ENCODE measurements around the gene CMAS. TPM values are rescaled to one million over a fixed set of nuclear protein-coding genes. Genes with fewer than 3 reads are reported as not detected.
A peak's percentile ranks its signal among the peaks of the same experiment; 100 is the strongest.
"Not testable (repeated sequence)": the region's sequence is repeated elsewhere in the genome, so short reads cannot be mapped to it uniquely, and the experiment has no call there.

Gene CMAS
- 30.3 and 40.1 TPM in 2 replicates for total RNA-seq (2014; rRNA removed; shearing (Covaris generic))
- 35.2 and 37.7 TPM in 2 replicates for polyA plus RNA-seq (2014; cell fraction: nucleus; rRNA removed)

DNA sequence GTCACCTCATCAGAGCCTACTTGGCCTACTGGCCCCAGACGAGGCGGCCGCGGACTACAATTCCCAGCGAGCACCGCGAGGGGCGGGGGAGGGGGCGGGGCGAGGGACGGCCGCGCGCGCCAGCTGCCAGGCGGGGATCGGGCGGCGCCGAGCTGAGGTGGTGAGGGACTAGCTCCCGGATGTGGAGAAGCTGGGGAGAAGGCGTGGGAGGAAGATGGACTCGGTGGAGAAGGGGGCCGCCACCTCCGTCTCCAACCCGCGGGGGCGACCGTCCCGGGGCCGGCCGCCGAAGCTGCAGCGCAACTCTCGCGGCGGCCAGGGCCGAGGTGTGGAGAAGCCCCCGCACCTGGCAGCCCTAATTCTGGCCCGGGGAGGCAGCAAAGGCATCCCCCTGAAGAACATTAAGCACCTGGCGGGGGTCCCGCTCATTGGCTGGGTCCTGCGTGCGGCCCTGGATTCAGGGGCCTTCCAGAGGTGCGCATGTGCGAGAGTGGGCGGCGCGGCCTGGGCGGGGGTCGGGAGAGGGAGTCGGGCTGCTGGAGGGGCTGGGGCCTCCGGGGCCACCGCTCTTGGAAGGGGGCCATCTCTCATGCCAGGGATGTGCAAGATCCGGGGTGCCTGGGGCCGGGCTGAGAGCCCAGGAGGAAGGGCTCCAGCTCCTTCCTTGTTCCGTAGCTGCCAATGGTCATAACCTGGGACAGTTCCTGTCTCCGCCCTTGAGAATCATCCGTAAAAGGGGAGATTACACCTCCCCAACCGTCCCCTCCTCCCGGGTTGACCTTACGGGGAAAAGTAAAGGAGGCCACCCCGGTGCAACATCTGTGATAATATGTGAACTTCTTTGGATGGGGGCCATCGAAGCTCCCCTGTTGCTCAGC, at the start of gene CMAS:
TSS of gene CMAS (plus strand) at position 129 of the 878 bp plus-strand sequence. CDS start at position 215, 86 bp downstream.
- peak; percentile 54 for DNase-seq (ENCODE audit: extremely low read depth, low read depth)

GRCh38 chr12:21998295-21998694, 47.7 kb upstream of the CMAS start:
- no peak for DNase-seq (ENCODE audit: extremely low read depth, low read depth)

- no peak for DNase-seq (ENCODE audit: extremely low read depth, low read depth)
These were observed 47.2 kb upstream of the CMAS start for GRCh38 chr12:21998782-21999181.

GRCh38 chr12:22002430-22002829, 43.6 kb upstream of the CMAS start:
- no peak for DNase-seq (ENCODE audit: extremely low read depth, low read depth)

DNA sequence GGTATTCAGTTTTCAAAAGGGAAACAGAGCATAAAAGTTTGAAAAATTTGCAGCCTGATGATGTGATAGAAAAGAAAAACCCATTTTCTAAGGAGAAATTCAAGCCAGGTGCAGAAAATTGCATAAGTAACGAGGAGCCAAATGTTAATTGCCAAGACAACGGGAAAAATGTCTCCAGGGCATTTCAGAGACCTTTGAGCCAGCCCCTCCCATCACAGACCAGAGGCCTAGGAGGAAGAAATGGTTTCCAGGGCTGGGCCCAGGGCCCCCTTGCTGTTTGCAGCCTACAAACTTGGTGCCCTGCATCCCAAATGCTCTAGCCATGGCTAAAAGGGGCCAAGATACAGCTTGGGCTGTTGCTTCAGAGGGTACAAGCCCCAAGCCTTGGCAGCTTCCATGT, 38.2 kb upstream of the CMAS start:
- DNase-seq (ENCODE audit: extremely low read depth, low read depth), result not testable (repeated sequence)

GRCh38 chr12:22008196-22008595, 37.8 kb upstream of the CMAS start:
- no peak for DNase-seq (ENCODE audit: extremely low read depth, low read depth)

GRCh38 chr12:22014041-22014782, 31.8 kb upstream of the CMAS start:
- DNase-seq (ENCODE audit: extremely low read depth, low read depth), result no peak

DNA sequence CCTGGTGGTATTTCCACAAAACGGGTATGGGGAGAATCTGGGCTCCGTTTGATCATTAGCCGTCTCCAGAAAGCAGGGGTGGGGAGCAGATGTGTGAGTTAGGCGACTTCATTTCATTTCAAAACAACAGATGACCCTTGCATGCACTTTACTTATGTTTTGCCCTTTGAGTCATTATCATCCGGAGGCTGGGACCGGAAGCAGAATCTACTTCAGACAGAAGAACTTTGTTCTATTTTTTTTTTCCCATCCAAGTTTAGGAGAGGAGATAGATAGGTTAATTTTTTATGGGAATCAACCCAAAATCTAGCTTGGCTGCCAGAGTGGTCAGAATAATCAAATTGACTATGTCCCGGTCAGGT, 31.3 kb upstream of the CMAS start:
- DNase-seq (ENCODE audit: extremely low read depth, low read depth), result no peak

DNA sequence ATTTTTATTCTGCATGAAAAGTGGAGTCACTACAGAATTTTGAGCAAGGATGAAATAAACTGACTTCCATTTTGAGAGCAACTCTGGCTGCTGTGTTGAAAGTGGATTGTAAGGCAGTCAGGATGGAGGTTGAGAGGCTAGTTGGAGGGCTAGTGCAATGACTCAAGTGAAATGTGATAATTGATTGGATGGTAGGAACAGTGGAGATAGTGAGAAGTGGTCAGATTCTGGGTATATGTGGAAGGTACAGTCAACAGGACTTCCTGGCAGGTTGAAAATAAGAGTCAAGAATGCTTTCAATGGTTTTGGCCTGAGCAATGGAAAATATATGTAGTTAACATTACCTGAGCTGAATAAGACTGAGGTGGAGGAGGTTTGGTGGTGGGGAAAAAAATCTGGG, 29.0 kb upstream of the CMAS start:
- DNase-seq (ENCODE audit: extremely low read depth, low read depth), result no peak

DNA sequence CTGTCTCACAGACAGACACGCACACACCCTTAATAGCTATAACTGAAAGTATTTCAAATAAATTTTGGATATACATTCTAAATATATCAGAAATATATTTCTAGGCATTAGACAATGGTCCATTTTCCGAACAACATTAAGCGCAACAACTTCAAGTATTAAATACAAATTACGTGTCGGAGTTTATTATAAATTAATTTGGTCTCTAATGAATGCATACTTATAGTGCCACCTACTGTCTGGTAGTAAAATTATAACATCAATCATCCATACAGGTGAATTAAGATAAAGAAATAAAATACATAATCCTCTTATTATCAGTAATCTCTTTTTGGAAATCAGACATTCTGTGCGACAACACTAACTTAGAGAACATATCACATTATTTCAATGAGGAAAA, 27.2 kb upstream of the CMAS start:
- DNase-seq (ENCODE audit: extremely low read depth, low read depth), result peak; percentile 14

DNA sequence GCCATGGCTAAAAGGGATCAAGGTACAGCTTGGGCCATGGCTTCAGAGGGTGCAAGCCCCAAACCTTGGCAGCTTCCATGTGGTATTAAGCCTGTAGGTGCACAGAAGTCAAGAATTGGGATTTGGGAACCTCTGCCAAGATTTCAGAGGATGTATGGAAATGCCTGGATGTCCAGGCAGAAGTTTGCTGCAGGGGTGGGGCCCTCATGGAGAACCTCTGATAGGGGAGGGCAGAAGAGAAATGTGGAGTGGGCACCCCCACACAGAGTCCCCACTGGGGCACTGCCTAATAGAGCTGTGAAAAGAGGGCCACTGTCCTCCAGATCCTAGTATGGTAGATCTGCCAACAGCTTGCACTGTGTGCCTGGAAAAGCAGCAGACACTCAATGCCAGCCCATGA, 22.5 kb upstream of the CMAS start:
- not testable (repeated sequence) for DNase-seq (ENCODE audit: extremely low read depth, low read depth)

- no peak for DNase-seq (ENCODE audit: extremely low read depth, low read depth)
These were observed 16.5 kb upstream of the CMAS start for GRCh38 chr12:22029491-22029890.

DNA sequence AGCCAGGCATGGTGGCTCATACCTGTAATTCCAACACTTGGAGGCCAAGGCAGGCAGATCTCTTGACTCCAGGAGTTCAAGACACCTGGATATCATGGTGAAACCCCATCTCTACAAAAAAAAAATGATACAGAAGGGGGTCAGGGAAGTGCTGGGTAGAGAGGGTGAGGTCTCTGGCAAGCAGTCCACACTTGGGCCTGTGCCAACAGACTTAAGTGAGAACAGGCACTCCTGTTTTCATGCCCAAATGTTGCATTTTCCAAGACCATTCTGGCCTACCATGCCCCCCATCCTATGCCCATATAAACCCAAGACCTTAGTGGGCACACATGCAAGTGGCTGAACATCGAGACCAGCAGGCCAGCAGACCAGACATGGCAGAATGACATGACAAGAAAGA, 16.0 kb upstream of the CMAS start:
- DNase-seq (ENCODE audit: extremely low read depth, low read depth), result no peak

GRCh38 chr12:22032732-22033131, 13.3 kb upstream of the CMAS start:
- no peak for DNase-seq (ENCODE audit: extremely low read depth, low read depth)

- DNase-seq (ENCODE audit: extremely low read depth, low read depth), result no peak
These were observed 11.1 kb upstream of the CMAS start for GRCh38 chr12:22034709-22035506.

- DNase-seq (ENCODE audit: extremely low read depth, low read depth), result no peak
These were observed 8.1 kb upstream of the CMAS start for GRCh38 chr12:22037947-22038346.

GRCh38 chr12:22038734-22039133, 7.3 kb upstream of the CMAS start:
- no peak for DNase-seq (ENCODE audit: extremely low read depth, low read depth)

- no peak for DNase-seq (ENCODE audit: extremely low read depth, low read depth)
These were observed 6.7 kb upstream of the CMAS start for GRCh38 chr12:22039361-22039760.

DNA sequence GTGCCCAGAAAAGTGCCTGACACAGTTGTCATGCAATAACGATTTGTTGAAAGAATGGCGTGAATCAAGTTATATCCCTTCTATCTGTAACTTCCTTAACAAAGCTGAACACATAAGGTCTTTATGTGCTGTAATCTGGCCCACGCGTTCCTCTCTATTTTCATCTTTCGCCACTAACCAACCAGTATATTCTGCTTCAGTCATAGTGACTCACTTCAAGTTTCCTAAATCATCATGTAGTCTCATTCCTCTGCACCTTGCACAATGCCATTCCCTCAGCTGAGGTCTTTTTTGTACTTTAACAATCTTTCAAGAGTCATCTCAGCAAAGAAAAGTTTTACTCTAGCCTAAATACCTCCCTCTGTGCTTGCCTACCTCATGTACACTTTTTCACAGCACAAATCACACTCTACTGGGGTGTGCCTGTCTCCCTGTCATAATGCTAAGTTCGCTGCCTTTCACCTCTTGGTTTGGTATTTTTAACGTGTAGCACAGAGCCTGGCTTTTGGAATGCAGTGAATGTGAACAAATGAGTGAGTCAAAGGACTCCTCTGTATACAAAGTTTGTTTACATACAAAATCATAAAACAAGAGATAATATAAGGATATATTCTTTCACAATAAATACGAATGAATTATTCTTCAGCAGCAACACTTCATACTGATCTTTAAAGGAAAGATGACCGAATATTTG, 2.9 kb upstream of the CMAS start:
- no peak for DNase-seq (ENCODE audit: extremely low read depth, low read depth)

GRCh38 chr12:22043943-22044342, 2.1 kb upstream of the CMAS start:
- DNase-seq (ENCODE audit: extremely low read depth, low read depth), result no peak
